WTC11 (cell line): ENCODE data around the gene SP110. TPM values are rescaled to one million over a fixed set of nuclear protein-coding genes. Genes with fewer than 3 reads are reported as not detected.

ENCODE experiments used
- ATAC-seq: fragments of 200-7000 bp; cut with Tn5 transposase; 2 replicates; pipeline ENCODE4 v1.10.0; 2021; ENCODE audit warnings: mild to moderate bottlenecking, moderate library complexity
- CTCF ChIA-PET: fragments of 300-600 bp; sonication (Branson Sonifier 250); formaldehyde crosslinking; loops from one replicate; lab custom pipeline; 2021; ENCODE audit warnings: antibody characterized with exemption; lab: Charles Lee
- POLR2A ChIA-PET: fragments of 350-600 bp; sonication (Branson Sonifier 250); formaldehyde crosslinking; loops from one replicate; lab custom pipeline; 2021; ENCODE audit warnings: antibody characterized with exemption; lab: Charles Lee
- DNase-seq: peaks from one replicate; pipeline ENCODE4 v3.0.0; 2021; ENCODE audit warnings: low spot score
- H3K27ac Mint-ChIP-seq: 2 replicates; pipeline ENCODE4 v1.8.0; 2021; ENCODE audit warnings: mixed read lengths
- H3K27me3 Mint-ChIP-seq: 2 replicates; pipeline ENCODE4 v1.8.0; 2021; ENCODE audit warnings: low read depth, mild to moderate bottlenecking, moderate library complexity, mixed read lengths
- H3K36me3 Mint-ChIP-seq: 2 replicates; pipeline ENCODE4 v1.8.0; 2021; ENCODE audit warnings: mixed read lengths
- H3K4me1 Mint-ChIP-seq: 2 replicates; pipeline ENCODE4 v1.8.0; 2022; ENCODE audit warnings: mixed read lengths
- H3K4me3 Mint-ChIP-seq: 2 replicates; pipeline ENCODE4 v1.8.0; 2021; ENCODE audit warnings: mild to moderate bottlenecking, moderate library complexity, mixed read lengths
- H3K9me3 Mint-ChIP-seq: 2 replicates; pipeline ENCODE4 v1.8.0; 2021; ENCODE audit warnings: mixed read lengths
- ELF4 ChIP-seq: sonication (generic); formaldehyde crosslinking; IDR thresholded peaks from 2 replicates; pipeline ENCODE4 v1.8.1; 2022; ENCODE audit warnings: low read depth, mild to moderate bottlenecking, moderate library complexity, missing genetic modification reagents
- FOXK1 ChIP-seq: sonication (generic); formaldehyde crosslinking; IDR thresholded peaks from 2 replicates; pipeline ENCODE4 v1.8.0; 2022; ENCODE audit warnings: mild to moderate bottlenecking, moderate library complexity, missing genetic modification reagents
- GRHL2 ChIP-seq: fragments of 250-450 bp; sonication (Bioruptor Pico); IDR thresholded peaks from 2 replicates; pipeline ENCODE4 v1.8.0; 2022; ENCODE audit warnings: mild to moderate bottlenecking, moderate library complexity; ENCODE audit not compliant: insufficient replicate concordance, severe bottlenecking
- MXD4 ChIP-seq: fragments of 250-450 bp; sonication (Bioruptor Pico); IDR thresholded peaks from 2 replicates; pipeline ENCODE4 v1.8.0; 2021; ENCODE audit warnings: mild to moderate bottlenecking, moderate library complexity, borderline replicate concordance
- MYBL2 ChIP-seq: sonication (generic); formaldehyde crosslinking; IDR thresholded peaks from 2 replicates; pipeline ENCODE4 v1.8.1; 2023; ENCODE audit warnings: mild to moderate bottlenecking, moderate library complexity, missing genetic modification reagents
- RELA ChIP-seq: sonication (generic); formaldehyde crosslinking; IDR thresholded peaks from 2 replicates; pipeline ENCODE4 v1.8.1; 2022; ENCODE audit warnings: missing genetic modification reagents, mild to moderate bottlenecking, borderline replicate concordance
- ZNF423 ChIP-seq: fragments of 250-450 bp; sonication (Bioruptor Pico); IDR thresholded peaks from 2 replicates; pipeline ENCODE4 v2.1.2; 2022; ENCODE audit warnings: mild to moderate bottlenecking, moderate library complexity
- total RNA-seq: library from RNA; stranded (reverse); gene quantifications from 3 replicates; pipeline ENCODE4 v1.2.3, GENCODE V29; 2021
- TF ChIP-seq, protein P1 (sequence below): sonication (generic); formaldehyde crosslinking; IDR thresholded peaks from 2 replicates; pipeline ENCODE4 v1.8.1; 2023; ENCODE audit warnings: mild to moderate bottlenecking, moderate library complexity, missing genetic modification reagents
- TF ChIP-seq, protein P2 (sequence below): sonication (generic); formaldehyde crosslinking; IDR thresholded peaks from 2 replicates; pipeline ENCODE4 v1.8.1; 2022; ENCODE audit warnings: mild to moderate bottlenecking, moderate library complexity, missing genetic modification reagents
- TF ChIP-seq, protein P3 (sequence below): sonication (generic); formaldehyde crosslinking; IDR thresholded peaks from 2 replicates; pipeline ENCODE4 v1.8.1; 2023; ENCODE audit warnings: mild to moderate bottlenecking, missing genetic modification reagents
- TF ChIP-seq, protein P4 (sequence below): sonication (generic); formaldehyde crosslinking; conservative IDR thresholded peaks from 2 replicates; pipeline ENCODE4 v1.8.1; 2023; ENCODE audit warnings: mild to moderate bottlenecking, low read depth, missing genetic modification reagents, moderate library complexity
- TF ChIP-seq, protein P5 (sequence below): fragments of 250-450 bp; sonication (Bioruptor Pico); IDR thresholded peaks from 2 replicates; pipeline ENCODE4 v1.9.0; 2021; ENCODE audit warnings: mild to moderate bottlenecking, borderline replicate concordance
- TF ChIP-seq, protein P6 (sequence below): sonication (generic); formaldehyde crosslinking; IDR thresholded peaks from 2 replicates; pipeline ENCODE4 v1.8.1; 2023; ENCODE audit warnings: mild to moderate bottlenecking, missing genetic modification reagents
- TF ChIP-seq, protein P7 (sequence below): sonication (generic); formaldehyde crosslinking; IDR thresholded peaks from 2 replicates; pipeline ENCODE4 v1.8.0; 2022; ENCODE audit warnings: mild to moderate bottlenecking, missing genetic modification reagents
- TF ChIP-seq, protein P8 (sequence below): sonication (generic); formaldehyde crosslinking; IDR thresholded peaks from 2 replicates; pipeline ENCODE4 v1.8.1; 2022; ENCODE audit warnings: mild to moderate bottlenecking, missing genetic modification reagents, moderate library complexity, borderline replicate concordance
- TF ChIP-seq, protein P9 (sequence below): sonication (generic); formaldehyde crosslinking; IDR thresholded peaks from 2 replicates; pipeline ENCODE4 v1.8.1; 2023; ENCODE audit warnings: mild to moderate bottlenecking, missing genetic modification reagents, moderate library complexity
- TF ChIP-seq, protein P10 (sequence below): sonication (generic); formaldehyde crosslinking; IDR thresholded peaks from 2 replicates; pipeline ENCODE4 v1.8.1; 2023; ENCODE audit warnings: mild to moderate bottlenecking, missing genetic modification reagents, moderate library complexity

Gene SP110
- total RNA-seq, 1 experiment from 2014 or later, result 5.7 TPM

DNA sequence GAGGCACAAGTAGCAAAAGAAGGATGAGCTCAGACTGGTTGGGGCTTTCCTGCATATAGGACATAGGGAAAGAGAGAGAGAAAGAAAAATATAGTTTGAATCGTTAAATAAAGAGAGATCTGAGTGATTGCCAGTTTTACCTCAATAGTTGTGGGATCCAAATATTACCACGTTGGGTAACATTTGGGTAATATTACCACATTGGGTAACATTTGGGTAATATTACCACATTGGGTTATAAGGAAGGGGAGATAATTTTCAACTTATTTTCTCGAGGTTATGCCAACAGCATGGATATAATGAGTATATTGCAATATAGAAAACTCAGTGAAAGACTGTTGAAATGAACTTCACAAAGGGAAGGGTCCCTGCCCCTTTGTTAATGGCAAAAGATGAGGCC is 26.4 kb upstream of the SP110 start:
- DNase-seq, result no peak
- peaks cover 3% of the 10 kb centered on the region; the same call in 1 of the 2 replicates for H3K9me3 Mint-ChIP-seq
- POLR2A ChIA-PET, result no interaction called here
- H3K27me3 Mint-ChIP-seq, result no peaks in the 10 kb centered on the region
- H3K36me3 Mint-ChIP-seq, result no peaks in the 10 kb centered on the region
- no peaks in the 10 kb centered on the region for H3K4me1 Mint-ChIP-seq
- H3K4me3 Mint-ChIP-seq, result no peak overlapping the region
- CTCF ChIA-PET, result no interaction called here
- ATAC-seq, result no peak
- no peak overlapping the region for H3K27ac Mint-ChIP-seq
- TF ChIP-seq, protein P1, sequence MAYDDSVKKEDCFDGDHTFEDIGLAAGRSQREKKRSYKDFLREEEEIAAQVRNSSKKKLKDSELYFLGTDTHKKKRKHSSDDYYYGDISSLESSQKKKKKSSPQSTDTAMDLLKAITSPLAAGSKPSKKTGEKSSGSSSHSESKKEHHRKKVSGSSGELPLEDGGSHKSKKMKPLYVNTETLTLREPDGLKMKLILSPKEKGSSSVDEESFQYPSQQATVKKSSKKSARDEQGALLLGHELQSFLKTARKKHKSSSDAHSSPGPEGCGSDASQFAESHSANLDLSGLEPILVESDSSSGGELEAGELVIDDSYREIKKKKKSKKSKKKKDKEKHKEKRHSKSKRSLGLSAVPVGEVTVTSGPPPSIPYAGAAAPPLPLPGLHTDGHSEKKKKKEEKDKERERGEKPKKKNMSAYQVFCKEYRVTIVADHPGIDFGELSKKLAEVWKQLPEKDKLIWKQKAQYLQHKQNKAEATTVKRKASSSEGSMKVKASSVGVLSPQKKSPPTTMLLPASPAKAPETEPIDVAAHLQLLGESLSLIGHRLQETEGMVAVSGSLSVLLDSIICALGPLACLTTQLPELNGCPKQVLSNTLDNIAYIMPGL (CRISPR knock-in tag), result no peak
- TF ChIP-seq, protein P2, sequence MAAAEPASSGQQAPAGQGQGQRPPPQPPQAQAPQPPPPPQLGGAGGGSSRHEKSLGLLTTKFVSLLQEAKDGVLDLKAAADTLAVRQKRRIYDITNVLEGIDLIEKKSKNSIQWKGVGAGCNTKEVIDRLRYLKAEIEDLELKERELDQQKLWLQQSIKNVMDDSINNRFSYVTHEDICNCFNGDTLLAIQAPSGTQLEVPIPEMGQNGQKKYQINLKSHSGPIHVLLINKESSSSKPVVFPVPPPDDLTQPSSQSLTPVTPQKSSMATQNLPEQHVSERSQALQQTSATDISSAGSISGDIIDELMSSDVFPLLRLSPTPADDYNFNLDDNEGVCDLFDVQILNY, result no peak
- TF ChIP-seq, protein P3, sequence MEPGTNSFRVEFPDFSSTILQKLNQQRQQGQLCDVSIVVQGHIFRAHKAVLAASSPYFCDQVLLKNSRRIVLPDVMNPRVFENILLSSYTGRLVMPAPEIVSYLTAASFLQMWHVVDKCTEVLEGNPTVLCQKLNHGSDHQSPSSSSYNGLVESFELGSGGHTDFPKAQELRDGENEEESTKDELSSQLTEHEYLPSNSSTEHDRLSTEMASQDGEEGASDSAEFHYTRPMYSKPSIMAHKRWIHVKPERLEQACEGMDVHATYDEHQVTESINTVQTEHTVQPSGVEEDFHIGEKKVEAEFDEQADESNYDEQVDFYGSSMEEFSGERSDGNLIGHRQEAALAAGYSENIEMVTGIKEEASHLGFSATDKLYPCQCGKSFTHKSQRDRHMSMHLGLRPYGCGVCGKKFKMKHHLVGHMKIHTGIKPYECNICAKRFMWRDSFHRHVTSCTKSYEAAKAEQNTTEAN (CRISPR knock-in tag), result no peak
- TF ChIP-seq MXD4, result no peak
- TF ChIP-seq, protein P4, sequence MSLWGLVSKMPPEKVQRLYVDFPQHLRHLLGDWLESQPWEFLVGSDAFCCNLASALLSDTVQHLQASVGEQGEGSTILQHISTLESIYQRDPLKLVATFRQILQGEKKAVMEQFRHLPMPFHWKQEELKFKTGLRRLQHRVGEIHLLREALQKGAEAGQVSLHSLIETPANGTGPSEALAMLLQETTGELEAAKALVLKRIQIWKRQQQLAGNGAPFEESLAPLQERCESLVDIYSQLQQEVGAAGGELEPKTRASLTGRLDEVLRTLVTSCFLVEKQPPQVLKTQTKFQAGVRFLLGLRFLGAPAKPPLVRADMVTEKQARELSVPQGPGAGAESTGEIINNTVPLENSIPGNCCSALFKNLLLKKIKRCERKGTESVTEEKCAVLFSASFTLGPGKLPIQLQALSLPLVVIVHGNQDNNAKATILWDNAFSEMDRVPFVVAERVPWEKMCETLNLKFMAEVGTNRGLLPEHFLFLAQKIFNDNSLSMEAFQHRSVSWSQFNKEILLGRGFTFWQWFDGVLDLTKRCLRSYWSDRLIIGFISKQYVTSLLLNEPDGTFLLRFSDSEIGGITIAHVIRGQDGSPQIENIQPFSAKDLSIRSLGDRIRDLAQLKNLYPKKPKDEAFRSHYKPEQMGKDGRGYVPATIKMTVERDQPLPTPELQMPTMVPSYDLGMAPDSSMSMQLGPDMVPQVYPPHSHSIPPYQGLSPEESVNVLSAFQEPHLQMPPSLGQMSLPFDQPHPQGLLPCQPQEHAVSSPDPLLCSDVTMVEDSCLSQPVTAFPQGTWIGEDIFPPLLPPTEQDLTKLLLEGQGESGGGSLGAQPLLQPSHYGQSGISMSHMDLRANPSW (CRISPR knock-in tag), result no peak
- no peak for TF ChIP-seq ZNF423 (CRISPR knock-in tag)
- TF ChIP-seq ELF4, result no peak
- no peak for TF ChIP-seq GRHL2 (CRISPR knock-in tag)
- no peak for TF ChIP-seq MYBL2 (CRISPR knock-in tag)
- TF ChIP-seq, protein P5, sequence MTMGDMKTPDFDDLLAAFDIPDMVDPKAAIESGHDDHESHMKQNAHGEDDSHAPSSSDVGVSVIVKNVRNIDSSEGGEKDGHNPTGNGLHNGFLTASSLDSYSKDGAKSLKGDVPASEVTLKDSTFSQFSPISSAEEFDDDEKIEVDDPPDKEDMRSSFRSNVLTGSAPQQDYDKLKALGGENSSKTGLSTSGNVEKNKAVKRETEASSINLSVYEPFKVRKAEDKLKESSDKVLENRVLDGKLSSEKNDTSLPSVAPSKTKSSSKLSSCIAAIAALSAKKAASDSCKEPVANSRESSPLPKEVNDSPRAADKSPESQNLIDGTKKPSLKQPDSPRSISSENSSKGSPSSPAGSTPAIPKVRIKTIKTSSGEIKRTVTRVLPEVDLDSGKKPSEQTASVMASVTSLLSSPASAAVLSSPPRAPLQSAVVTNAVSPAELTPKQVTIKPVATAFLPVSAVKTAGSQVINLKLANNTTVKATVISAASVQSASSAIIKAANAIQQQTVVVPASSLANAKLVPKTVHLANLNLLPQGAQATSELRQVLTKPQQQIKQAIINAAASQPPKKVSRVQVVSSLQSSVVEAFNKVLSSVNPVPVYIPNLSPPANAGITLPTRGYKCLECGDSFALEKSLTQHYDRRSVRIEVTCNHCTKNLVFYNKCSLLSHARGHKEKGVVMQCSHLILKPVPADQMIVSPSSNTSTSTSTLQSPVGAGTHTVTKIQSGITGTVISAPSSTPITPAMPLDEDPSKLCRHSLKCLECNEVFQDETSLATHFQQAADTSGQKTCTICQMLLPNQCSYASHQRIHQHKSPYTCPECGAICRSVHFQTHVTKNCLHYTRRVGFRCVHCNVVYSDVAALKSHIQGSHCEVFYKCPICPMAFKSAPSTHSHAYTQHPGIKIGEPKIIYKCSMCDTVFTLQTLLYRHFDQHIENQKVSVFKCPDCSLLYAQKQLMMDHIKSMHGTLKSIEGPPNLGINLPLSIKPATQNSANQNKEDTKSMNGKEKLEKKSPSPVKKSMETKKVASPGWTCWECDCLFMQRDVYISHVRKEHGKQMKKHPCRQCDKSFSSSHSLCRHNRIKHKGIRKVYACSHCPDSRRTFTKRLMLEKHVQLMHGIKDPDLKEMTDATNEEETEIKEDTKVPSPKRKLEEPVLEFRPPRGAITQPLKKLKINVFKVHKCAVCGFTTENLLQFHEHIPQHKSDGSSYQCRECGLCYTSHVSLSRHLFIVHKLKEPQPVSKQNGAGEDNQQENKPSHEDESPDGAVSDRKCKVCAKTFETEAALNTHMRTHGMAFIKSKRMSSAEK (CRISPR knock-in tag), result no peak
- TF ChIP-seq, protein P6, sequence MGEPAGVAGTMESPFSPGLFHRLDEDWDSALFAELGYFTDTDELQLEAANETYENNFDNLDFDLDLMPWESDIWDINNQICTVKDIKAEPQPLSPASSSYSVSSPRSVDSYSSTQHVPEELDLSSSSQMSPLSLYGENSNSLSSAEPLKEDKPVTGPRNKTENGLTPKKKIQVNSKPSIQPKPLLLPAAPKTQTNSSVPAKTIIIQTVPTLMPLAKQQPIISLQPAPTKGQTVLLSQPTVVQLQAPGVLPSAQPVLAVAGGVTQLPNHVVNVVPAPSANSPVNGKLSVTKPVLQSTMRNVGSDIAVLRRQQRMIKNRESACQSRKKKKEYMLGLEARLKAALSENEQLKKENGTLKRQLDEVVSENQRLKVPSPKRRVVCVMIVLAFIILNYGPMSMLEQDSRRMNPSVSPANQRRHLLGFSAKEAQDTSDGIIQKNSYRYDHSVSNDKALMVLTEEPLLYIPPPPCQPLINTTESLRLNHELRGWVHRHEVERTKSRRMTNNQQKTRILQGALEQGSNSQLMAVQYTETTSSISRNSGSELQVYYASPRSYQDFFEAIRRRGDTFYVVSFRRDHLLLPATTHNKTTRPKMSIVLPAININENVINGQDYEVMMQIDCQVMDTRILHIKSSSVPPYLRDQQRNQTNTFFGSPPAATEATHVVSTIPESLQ (CRISPR knock-in tag), result no peak
- TF ChIP-seq, protein P7, sequence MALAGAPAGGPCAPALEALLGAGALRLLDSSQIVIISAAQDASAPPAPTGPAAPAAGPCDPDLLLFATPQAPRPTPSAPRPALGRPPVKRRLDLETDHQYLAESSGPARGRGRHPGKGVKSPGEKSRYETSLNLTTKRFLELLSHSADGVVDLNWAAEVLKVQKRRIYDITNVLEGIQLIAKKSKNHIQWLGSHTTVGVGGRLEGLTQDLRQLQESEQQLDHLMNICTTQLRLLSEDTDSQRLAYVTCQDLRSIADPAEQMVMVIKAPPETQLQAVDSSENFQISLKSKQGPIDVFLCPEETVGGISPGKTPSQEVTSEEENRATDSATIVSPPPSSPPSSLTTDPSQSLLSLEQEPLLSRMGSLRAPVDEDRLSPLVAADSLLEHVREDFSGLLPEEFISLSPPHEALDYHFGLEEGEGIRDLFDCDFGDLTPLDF (CRISPR knock-in tag), result no peak
- no peak for TF ChIP-seq RELA (CRISPR knock-in tag)
- TF ChIP-seq, protein P8, sequence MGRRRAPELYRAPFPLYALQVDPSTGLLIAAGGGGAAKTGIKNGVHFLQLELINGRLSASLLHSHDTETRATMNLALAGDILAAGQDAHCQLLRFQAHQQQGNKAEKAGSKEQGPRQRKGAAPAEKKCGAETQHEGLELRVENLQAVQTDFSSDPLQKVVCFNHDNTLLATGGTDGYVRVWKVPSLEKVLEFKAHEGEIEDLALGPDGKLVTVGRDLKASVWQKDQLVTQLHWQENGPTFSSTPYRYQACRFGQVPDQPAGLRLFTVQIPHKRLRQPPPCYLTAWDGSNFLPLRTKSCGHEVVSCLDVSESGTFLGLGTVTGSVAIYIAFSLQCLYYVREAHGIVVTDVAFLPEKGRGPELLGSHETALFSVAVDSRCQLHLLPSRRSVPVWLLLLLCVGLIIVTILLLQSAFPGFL, result no peak
- TF ChIP-seq FOXK1 (CRISPR knock-in tag), result no peak
- TF ChIP-seq, protein P9, sequence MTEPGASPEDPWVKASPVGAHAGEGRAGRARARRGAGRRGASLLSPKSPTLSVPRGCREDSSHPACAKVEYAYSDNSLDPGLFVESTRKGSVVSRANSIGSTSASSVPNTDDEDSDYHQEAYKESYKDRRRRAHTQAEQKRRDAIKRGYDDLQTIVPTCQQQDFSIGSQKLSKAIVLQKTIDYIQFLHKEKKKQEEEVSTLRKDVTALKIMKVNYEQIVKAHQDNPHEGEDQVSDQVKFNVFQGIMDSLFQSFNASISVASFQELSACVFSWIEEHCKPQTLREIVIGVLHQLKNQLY (CRISPR knock-in tag), result no peak
- TF ChIP-seq, protein P10, sequence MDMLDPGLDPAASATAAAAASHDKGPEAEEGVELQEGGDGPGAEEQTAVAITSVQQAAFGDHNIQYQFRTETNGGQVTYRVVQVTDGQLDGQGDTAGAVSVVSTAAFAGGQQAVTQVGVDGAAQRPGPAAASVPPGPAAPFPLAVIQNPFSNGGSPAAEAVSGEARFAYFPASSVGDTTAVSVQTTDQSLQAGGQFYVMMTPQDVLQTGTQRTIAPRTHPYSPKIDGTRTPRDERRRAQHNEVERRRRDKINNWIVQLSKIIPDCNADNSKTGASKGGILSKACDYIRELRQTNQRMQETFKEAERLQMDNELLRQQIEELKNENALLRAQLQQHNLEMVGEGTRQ (CRISPR knock-in tag), result no peak
